Left hindlimb (tissue), 1 donor: ENCODE data around the gene GPI.
A peak's percentile ranks its signal among the peaks of the same experiment; 100 is the strongest.
"Not testable (repeated sequence)": the region's sequence is repeated elsewhere in the genome, so short reads cannot be mapped to it uniquely, and the experiment has no call there.

Experiments used
- DNase-seq: peaks from one replicate; pipeline ENCODE4 v3.0.0-alpha.2; 2018

Gene GPI

DNA sequence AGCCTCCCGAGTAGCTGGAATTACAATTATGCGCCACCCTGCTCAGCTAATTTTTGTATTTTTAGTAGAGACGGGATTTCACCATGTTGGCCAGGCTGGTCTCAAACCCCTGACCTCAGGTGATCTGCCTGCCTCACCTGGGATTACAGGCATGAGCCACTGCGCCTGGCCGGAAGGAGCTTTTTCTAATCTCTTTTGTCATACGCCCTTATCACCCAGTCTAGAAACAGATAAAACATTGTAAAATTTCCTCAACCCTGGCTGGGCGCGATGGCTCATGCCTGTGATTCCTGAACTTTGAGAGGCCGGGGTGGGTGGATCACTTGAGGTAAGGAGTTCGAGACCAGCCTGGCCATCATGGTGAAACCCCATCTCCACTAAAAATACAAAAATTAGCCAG is 4.2 kb downstream of the GPI start:
- not testable (repeated sequence) for DNase-seq

- no peak for DNase-seq
These were observed 5.1 kb downstream of the GPI start for GRCh38 chr19:34370117-34370516.

- no peak for DNase-seq
These were observed 6.0 kb downstream of the GPI start for GRCh38 chr19:34370983-34371382.

GRCh38 chr19:34373601-34374288 is 8.7 kb downstream of the GPI start:
- no peak for DNase-seq

GRCh38 chr19:34375598-34375997 is 10.6 kb downstream of the GPI start:
- DNase-seq, result no peak

GRCh38 chr19:34380639-34381241 is 15.7 kb downstream of the GPI start:
- DNase-seq, result no peak

- no peak for DNase-seq
These were observed 16.6 kb downstream of the GPI start for GRCh38 chr19:34381399-34382251.

GRCh38 chr19:34382471-34382870 is 17.5 kb downstream of the GPI start:
- DNase-seq, result no peak

DNA sequence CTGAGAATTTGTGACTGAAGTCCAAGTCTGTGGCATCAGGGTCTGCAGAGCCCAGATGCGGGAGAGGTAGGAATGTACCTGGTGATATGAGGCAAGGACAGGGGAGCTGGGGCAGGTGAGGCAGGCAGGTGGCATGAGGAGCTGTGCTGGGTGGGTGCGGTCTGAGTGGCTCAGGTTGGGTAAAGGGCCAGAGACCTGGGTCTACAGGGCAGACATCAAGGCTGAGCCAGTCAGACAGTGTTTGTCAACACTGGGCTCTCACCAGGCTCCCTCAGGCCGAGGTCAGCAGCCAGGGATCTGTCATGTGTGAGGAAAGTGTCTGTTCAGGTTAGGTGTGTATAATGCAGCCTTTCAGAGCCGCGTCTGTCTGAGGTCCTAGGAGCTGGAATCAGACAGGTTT is 18.6 kb downstream of the GPI start:
- no peak for DNase-seq

DNA sequence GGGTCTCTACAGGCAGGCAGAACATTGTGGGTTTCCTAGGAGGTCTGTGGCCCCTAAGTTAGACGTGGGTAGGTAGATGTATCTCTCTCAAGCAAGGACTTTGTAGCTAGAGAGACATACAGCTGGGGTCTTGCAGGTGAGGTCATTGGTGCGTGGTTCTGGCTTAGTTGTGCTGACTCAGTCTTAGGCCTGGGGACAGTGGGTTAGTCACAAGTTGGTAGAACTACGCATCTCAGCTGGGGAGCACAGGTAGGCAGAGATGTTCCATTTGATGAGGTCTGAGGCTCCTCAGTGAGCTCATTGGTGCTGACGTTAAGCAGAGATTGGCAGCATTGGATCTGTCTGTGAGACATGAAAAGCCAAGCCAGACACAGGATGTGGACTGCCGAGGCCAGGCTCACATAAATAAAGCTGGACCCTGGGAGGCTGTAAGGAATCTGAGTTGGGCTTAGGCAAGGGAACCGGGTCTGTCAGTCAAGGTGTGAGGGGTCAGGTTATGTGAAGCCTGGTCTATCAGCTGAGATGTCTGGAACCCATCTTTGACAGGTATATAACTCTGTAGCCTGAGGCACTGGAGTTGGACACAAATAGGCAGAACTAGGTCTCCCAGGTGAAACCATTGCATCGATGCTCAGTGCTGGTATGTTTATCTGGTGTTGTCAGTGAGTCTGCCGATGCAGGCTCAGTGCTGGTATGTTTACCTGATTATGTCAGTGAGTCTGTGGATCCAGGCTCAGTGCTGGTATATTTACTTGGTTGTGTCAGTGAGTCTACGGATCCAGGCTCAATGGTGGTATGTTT is 21.8 kb downstream of the GPI start:
- DNase-seq, result no peak

DNA sequence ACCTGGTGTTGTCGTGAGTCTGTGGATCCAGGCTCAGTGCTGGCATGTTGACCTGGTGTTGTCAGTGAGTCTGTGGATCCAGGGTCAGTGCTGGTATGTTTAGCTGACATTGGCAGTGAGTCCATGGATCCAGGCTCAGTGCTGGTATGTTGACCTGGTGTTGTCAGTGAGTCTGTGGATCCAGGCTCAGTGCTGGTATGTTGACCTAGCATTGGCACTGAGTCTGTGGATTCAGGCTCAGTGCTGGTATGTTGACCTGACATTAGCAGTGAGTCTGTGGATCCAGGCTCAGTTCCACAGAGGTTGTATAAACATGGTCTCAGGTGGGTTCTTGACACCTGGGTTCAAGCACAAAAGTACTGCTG is 22.4 kb downstream of the GPI start:
- DNase-seq, result no peak

GRCh38 chr19:34388745-34389144 is 23.7 kb downstream of the GPI start:
- DNase-seq, result not testable (repeated sequence)

GRCh38 chr19:34391813-34392212 is 26.8 kb downstream of the GPI start:
- DNase-seq, result no peak

GRCh38 chr19:34393031-34393430 is 28.0 kb downstream of the GPI start:
- DNase-seq, result no peak

GRCh38 chr19:34393629-34394028 is 28.6 kb downstream of the GPI start:
- peak; percentile 67 for DNase-seq

GRCh38 chr19:34397853-34398252 is 32.9 kb downstream of the GPI start:
- DNase-seq, result no peak

DNA sequence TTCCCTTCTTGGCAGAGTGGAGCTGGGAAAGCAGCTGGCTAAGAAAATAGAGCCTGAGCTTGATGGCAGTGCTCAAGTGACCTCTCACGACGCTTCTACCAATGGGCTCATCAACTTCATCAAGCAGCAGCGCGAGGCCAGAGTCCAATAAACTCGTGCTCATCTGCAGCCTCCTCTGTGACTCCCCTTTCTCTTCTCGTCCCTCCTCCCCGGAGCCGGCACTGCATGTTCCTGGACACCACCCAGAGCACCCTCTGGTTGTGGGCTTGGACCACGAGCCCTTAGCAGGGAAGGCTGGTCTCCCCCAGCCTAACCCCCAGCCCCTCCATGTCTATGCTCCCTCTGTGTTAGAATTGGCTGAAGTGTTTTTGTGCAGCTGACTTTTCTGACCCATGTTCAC is 34.9 kb downstream of the GPI start:
- DNase-seq, result no peak

- not testable (repeated sequence) for DNase-seq
These were observed 35.8 kb downstream of the GPI start for GRCh38 chr19:34400844-34401243.

DNA sequence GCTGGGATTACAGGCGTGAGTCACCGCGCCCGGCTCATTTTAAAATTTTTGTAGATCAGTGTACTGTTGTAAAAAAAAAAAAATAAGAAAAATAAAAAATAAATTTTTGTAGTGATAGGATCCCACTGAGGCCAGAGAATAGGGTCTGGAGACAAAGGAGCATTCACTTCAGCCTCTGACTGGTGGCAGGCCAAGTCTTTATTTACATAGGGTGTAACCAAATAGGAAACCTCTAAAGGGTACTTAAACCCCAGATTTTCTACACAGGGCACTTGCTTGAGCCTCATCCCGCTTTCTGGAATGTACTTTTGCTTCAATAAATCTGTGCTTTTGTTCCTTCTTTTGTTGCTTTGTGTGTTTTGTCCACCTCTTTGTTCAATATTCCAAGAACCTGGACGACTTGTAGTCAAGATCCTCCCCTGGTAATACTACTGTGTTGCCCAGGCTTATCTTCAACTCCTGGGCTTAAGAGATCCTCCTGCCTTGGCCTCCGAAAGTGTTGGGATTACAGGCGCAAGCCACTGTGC is 37.1 kb downstream of the GPI start:
- DNase-seq, result no peak

DNA sequence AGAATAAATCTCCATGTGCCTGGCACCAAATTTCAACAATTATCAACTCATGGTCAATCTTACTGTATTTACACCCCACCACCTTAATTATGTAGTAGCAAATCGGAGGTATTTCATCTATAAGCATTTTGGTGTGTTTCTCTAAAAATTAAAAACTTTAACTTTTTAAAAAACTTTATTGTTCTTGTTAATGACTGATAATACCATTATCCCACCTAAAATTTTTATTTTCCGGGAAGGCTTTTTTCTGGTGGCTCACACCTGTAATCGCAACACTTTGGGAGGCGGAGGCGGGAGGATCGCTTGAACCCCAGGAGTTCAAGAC is 38.8 kb downstream of the GPI start:
- no peak for DNase-seq

- peak; percentile 87 for DNase-seq
These were observed 39.3 kb downstream of the GPI start, which contains the start of gene PDCD2L for GRCh38 chr19:34404109-34404909. TSS of gene PDCD2L (plus strand) at chr19:34404399. CDS start at chr19:34404431, 32 bp downstream.
